ENCODE data around the gene CRACR2A.

CRACR2A gene

DNA sequence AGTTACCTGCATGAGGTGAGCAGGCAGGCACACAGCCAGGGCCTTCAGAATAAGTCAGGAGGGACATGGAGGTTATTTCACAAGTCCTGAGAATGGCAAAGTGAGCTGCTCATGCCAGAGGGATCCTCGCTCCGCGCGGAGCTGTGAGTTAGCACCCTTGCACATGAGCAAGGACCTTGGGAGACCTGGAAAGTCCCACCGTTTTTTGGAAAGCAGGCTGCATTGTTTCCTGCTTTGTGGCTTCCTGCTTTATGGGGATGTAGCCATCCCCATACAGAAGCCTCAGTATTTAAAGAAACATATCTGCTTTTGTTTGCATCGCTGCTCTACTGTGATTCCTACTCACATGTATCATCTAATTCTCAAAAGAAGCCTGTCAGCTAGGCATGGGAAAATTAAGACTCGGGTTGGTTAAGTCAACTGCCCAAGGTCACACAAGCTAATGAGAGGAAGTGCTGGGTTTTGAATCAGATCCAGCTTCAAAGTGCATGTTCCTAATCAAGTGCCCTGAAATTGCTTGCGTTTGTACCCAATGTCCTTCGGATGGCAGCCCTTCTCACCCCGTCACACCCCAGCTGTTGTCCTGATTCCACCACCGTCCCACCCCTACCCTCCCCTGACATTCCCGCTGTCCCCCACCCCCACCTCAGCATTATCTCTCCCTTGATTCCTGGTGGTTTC is 106.2 kb downstream of the CRACR2A start:
- DNase-seq: no peak

GRCh38 chr12:3645091-3645490 is 107.8 kb downstream of the CRACR2A start:
- no peak for DNase-seq

DNA sequence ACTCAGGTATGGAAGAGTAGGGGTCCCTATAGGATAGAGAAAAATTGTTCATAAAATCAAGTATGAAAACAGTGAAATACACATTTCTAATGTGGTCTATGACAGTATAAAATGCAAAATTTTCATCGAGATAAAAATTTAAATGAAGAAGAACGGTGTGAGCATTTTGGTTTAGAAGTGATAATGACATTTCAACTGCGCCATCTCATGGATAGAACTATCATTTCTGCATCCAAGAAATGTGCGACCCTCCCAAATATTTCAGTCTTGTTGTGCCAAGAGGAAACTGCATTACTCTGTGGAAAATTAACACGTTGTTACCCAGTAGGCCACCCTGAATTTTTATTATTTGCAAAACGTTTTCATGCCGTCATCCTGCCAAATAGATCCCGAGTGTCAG is 108.8 kb downstream of the CRACR2A start:
- DNase-seq: no peak

DNA sequence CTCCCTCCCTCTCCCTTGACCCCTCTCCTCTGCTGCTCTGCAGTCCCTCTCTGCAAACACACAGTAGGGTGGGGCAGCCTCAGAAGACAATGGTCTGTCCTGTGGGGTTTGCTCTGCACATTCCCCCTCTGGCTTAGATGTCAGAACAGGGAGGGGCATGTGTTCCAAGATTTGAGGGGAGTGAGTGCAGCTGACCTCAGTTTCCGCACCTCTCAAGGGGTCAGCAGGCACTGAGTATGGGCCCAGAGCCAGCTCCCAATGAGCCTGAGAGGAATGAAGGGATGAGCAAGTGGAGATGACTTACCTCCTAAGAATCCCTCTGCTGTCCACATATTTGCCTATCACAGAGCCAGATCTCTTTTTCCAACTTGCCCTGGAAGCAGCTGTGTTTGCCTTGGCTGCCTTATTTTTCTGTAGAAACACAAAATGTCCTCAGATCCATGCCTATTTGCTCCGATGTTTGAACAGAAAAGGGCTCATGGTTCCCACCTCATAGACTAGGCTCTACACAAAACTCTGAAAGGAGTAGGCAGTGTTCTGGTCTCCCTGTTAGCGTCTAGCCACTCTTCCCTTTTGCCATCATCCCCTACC is 111.4 kb downstream of the CRACR2A start:
- no peak for DNase-seq

DNA sequence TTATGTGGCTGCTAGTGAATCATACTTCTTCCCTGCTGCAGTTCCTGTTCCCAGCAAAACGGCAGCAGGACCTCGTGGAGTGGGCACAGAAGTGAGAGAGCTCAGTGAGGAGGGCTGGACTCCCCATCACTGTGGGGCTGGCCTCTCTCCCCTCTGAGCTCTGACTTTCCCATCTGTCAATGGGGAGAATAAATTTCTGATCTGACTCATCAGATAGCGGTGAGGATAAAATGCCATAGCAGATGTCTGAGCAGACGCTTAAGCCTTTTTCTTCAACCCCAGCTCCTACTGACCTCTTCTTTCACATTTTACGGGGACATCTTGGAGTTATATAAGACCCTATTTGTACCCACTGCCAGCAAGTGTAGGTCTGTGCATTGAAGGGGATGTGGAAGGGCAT is 116.6 kb downstream of the CRACR2A start:
- no peak for DNase-seq

- no peak for DNase-seq
These were observed 118.6 kb downstream of the CRACR2A start for GRCh38 chr12:3634348-3634747.

DNA sequence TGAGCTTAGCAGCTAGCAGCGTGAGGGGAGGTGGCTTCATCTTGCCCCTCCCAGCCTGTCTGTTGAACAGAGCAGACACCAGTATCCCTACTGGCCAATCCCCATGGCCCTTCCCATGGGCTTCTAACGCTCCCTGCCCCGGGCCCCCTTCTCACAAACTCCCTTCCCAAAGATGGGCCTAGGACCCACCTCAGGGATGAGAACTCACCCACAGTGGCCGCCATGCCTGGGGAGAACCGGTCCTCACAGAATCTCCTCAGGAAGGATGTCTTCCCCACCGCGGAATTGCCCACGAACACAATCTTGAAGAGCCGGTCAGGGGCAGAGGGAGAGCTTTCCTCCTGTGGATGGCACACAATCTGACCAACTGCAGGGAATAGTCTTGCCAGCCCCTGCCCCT is 119.5 kb downstream of the CRACR2A start:
- DNase-seq: no peak

- no peak for DNase-seq
These were observed 120.2 kb downstream of the CRACR2A start for GRCh38 chr12:3632754-3633153.

GRCh38 chr12:3632256-3632655 is 120.7 kb downstream of the CRACR2A start:
- no peak for DNase-seq

GRCh38 chr12:3631759-3632158 is 121.2 kb downstream of the CRACR2A start:
- DNase-seq: no peak

DNA sequence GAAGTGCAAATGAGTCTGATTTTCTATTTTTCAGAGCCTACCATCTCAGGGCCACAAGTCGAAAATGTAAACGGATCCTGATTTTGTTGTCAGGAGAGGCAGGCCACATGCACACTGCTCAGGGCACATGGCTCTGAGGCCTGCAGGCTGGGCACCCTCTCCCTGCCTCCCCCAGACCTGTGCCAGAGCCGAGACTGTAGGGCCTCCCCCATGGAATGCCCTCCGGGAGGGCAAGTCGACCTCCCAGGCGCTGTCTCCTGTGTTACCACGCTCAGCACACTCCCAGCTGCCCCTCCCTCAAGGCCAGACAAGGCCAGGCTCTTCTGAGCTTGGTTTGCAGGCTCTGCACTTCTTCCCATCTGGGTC is 121.7 kb downstream of the CRACR2A start:
- no peak for DNase-seq

DNA sequence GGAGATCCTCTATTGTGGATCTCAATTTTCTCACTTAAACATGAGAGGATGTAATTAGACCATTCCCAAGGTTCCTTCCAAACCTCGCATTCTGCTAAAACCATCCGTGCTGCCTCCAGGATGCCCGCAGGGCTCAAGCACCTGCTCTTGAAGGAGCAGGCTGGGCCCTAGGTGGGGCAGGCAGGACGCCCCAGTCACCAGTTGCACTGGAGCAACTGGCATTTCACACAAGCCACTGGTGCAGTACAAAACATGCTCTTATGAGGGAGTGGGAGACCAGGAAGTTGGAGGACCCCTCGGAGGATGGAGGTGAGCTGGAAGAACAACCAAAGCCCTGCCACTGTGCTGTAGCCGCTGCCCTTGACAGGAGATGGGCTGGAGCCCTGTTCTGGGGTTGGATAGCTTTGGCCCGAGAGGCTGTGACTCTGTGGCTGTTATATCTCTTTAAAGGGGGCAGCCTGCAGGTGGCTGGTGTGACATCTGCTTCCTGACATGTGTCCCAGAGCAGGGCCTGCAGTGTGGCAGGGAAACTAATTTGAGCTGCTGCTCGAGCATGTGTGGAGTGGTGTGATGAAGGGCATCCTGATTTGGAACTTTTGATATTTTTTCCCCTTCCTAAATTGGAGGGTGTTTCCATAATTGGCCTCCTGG is 122.2 kb downstream of the CRACR2A start:
- no peak for DNase-seq

DNA sequence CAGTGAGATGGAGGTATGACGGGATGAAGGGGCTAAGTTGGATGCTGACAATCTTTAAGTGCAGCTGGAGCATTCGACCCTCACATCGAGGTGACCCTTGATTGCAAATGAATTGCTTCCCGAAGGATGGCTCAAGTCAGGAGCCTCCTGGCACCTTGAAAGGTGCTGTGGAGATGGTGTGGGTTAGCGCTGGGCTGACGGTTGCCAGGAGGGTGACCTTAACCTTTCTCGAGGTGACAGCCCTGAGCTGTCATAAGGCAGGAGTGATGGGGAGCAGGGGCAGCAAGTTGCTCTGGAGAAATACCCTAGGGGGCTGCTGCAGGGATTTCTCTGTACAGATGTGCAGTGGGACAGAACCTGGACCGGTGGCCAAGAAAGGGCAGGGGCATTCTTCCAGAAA is 122.8 kb downstream of the CRACR2A start:
- DNase-seq: no peak

DNA sequence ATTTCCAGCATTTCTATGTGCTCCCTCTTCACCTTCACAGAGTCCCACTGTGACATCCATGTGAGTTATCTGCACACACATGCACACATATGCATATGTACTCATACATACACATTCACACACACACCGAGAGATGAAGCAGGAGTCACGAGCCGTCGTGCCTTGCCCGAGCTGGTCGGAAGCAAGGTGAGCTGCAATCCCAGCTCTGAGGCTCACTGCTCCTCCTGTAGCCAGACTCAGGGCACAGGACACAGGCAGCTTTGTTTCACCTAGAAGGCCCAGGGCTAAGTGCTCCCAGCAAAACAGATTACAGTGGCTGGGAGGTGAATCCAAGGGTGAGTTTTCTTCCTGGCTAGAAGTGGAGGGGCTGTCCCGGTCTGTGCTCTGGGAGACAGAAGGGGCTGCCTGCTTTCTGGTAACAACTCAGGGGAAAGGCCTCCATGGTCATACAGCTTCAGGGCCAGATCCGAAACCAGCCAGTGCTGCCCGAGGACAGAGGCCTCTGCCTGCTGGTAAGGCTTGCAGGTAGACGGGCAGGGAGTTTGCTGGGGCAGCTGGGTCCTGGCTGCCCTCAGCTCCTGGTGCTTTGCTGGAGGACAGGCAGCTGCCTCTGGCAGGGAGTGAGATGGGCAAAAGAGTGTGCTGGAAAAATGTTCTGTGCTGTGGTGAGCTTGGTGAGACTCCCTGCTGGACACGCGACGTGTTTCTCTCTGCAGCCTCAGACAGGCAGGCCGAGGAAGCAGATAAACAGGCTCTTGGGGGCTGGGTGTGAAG is 123.7 kb downstream of the CRACR2A start:
- no peak for DNase-seq

- no peak for DNase-seq
These were observed 124.3 kb downstream of the CRACR2A start for GRCh38 chr12:3628629-3629028.

- no peak for DNase-seq
These were observed 125.6 kb downstream of the CRACR2A start for GRCh38 chr12:3627336-3627735.

- DNase-seq: no peak
These were observed 128.6 kb downstream of the CRACR2A start for GRCh38 chr12:3624273-3624672.

GRCh38 chr12:3622822-3623690 is 129.9 kb downstream of the CRACR2A start:
- no peak for DNase-seq

- no peak for DNase-seq
These were observed 130.7 kb downstream of the CRACR2A start for GRCh38 chr12:3622021-3622821.

DNA sequence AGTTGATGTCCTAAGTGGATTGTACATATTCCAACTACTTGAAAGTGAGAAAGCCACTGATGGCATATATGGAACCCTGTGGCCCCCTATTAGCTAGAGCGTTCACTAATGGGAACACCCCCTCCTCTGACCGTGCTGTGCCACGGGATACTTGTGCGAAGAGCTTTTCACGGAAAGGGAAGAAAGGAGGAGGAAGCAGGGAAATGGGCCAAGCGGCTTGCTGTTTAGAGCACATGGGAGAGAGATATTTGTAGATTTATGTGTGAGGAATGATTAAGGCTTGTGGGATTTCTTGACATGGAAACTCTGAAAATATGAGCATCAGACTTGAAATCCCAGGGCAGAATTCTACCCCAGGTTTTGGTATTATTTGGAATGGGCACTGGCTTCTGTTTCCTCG is 132.1 kb downstream of the CRACR2A start:
- no peak for DNase-seq

DNA sequence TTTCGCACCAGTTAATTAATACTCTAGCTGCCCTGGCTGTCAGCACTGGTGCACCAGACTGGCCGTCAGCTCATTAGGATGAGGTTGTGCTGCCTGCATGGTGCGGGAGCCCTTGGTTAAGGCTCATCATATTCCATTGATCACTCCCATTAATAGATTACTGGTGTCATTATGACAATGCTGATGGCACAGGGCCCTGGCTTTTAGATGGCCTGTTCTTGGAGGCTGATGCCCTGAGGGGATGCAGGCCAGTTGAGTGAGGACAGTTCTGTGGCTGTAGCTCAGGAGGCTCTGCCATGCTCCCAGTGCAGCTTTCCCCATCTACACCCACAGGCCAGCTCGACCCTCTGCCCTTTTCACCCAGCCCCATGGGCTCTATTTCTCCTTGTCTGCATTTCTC is 135.3 kb downstream of the CRACR2A start:
- DNase-seq: no peak

- no peak for DNase-seq
These were observed 137.0 kb downstream of the CRACR2A start for GRCh38 chr12:3615862-3616261.
